Muscle layer of colon (tissue), 2 donors: ENCODE measurements around the gene ASF1B.

Source experiments
- H3K27ac ChIP-seq: one replicate; pipeline ENCODE4 v1.7.0; 2013; ENCODE audit warnings: low read depth, mild to moderate bottlenecking, low read length, moderate library complexity
- H3K27me3 ChIP-seq, 2 donors: one replicate each; pipeline ENCODE4 v1.7.0; 2013; ENCODE audit warnings: low read length in 2 of 2, mild to moderate bottlenecking in 2 of 2; ENCODE audit not compliant: insufficient read depth in 2 of 2, control insufficient read depth in 1 of 2
- H3K36me3 ChIP-seq: one replicate; pipeline ENCODE4 v1.7.0; 2013; ENCODE audit warnings: mild to moderate bottlenecking, low read length; ENCODE audit not compliant: insufficient read depth
- H3K4me1 ChIP-seq: one replicate; pipeline ENCODE4 v1.7.0; 2013; ENCODE audit warnings: mild to moderate bottlenecking, low read length; ENCODE audit not compliant: insufficient read depth
- H3K4me3 ChIP-seq, 2 donors: one replicate each; pipeline ENCODE4 v1.7.0; 2013; ENCODE audit warnings: low read length in 2 of 2, low read depth in 1 of 2, mild to moderate bottlenecking in 1 of 2, moderate library complexity in 1 of 2
- H3K9ac ChIP-seq: one replicate; pipeline ENCODE4 v1.7.0; 2013; ENCODE audit warnings: low read length
- H3K9me3 ChIP-seq: one replicate; pipeline ENCODE4 v1.7.0; 2013; ENCODE audit warnings: mild to moderate bottlenecking, low read length
- donor health status: abdominal sarcoma.
- donor health status: Adenocarcinoma of cecum.

The ASF1B gene

GRCh38 chr19:14158276-14159023, 22.1 kb upstream of the ASF1B start:
- H3K36me3 ChIP-seq = peaks cover 42% of the 10 kb centered on the region
- no peaks in the 10 kb centered on the region for H3K9me3 ChIP-seq
- no peaks in the 10 kb centered on the region for H3K27me3 ChIP-seq
- no peak overlapping the region for H3K9ac ChIP-seq
- no peak overlapping the region for H3K27ac ChIP-seq
- no peaks in the 10 kb centered on the region for H3K4me1 ChIP-seq
- no peak overlapping the region for H3K4me3 ChIP-seq

GRCh38 chr19:14156971-14157717, 20.8 kb upstream of the ASF1B start:
- Histone ChIP-seq H3K4me3 (no peak overlapping the region), H3K4me1 (no peaks in the 10 kb centered on the region), H3K9ac (no peak overlapping the region), H3K27ac (no peak overlapping the region), H3K9me3 (no peaks in the 10 kb centered on the region), H3K27me3 (no peaks in the 10 kb centered on the region), H3K36me3 (peaks cover 51% of the 10 kb centered on the region)

- Histone ChIP-seq H3K9me3 (no peaks in the 10 kb centered on the region), H3K27ac (no peak overlapping the region), H3K4me3 (no peak overlapping the region), H3K27me3 (no peaks in the 10 kb centered on the region), H3K36me3 (peaks cover 55% of the 10 kb centered on the region), H3K4me1 (no peaks in the 10 kb centered on the region), H3K9ac (no peak overlapping the region)
Measured at GRCh38 chr19:14156122-14156521, 19.7 kb upstream of the ASF1B start.

- Histone ChIP-seq H3K4me1 (peaks cover 4% of the 10 kb centered on the region), H3K27me3 (no peaks in the 10 kb centered on the region), H3K9ac (no peak overlapping the region), H3K4me3 (no peak overlapping the region), H3K36me3 (peaks cover 55% of the 10 kb centered on the region), H3K9me3 (no peaks in the 10 kb centered on the region), H3K27ac (no peak overlapping the region)
Measured at GRCh38 chr19:14155371-14155770, 19.0 kb upstream of the ASF1B start.

GRCh38 chr19:14152713-14153112, 16.3 kb upstream of the ASF1B start:
- Histone ChIP-seq H3K4me3 (no peak overlapping the region), H3K27ac (no peak overlapping the region), H3K9me3 (no peaks in the 10 kb centered on the region), H3K9ac (no peak overlapping the region), H3K27me3 (no peaks in the 10 kb centered on the region), H3K4me1 (peaks cover 30% of the 10 kb centered on the region), H3K36me3 (peaks cover 40% of the 10 kb centered on the region)

GRCh38 chr19:14150770-14151661, 14.6 kb upstream of the ASF1B start:
- no peak overlapping the region for H3K4me3 ChIP-seq
- H3K4me1 ChIP-seq = peaks cover 31% of the 10 kb centered on the region
- H3K9me3 ChIP-seq = no peaks in the 10 kb centered on the region
- H3K36me3 ChIP-seq = peaks cover 28% of the 10 kb centered on the region
- no peak overlapping the region for H3K9ac ChIP-seq
- H3K27ac ChIP-seq = no peak overlapping the region
- H3K27me3 ChIP-seq = no peaks in the 10 kb centered on the region

- Histone ChIP-seq H3K9ac (peak overlapping the region; percentile 70), H3K27me3 (no peaks in the 10 kb centered on the region), H3K4me3 (peak overlapping the region in 1 of 2 donors; percentile 56), H3K4me1 (peaks cover 31% of the 10 kb centered on the region), H3K36me3 (peaks cover 21% of the 10 kb centered on the region), H3K27ac (peak overlapping the region; percentile 50), H3K9me3 (no peaks in the 10 kb centered on the region)
Measured at GRCh38 chr19:14150041-14150769, 13.8 kb upstream of the ASF1B start.

GRCh38 chr19:14149509-14149994, 13.2 kb upstream of the ASF1B start:
- Histone ChIP-seq H3K9me3 (no peaks in the 10 kb centered on the region), H3K27me3 (no peaks in the 10 kb centered on the region), H3K9ac (peak overlapping the region; percentile 70), H3K4me3 (peak overlapping the region in 1 of 2 donors; percentile 56), H3K36me3 (peaks cover 17% of the 10 kb centered on the region), H3K4me1 (peaks cover 31% of the 10 kb centered on the region), H3K27ac (peak overlapping the region; percentile 50)

GRCh38 chr19:14148751-14149410, 12.5 kb upstream of the ASF1B start:
- peak overlapping the region; percentile 70 for H3K9ac ChIP-seq

GRCh38 chr19:14147797-14148605, 11.6 kb upstream of the ASF1B start:
- no peak overlapping the region for H3K4me3 ChIP-seq
- no peaks in the 10 kb centered on the region for H3K9me3 ChIP-seq
- H3K4me1 ChIP-seq = peaks cover 31% of the 10 kb centered on the region
- H3K9ac ChIP-seq = peak overlapping the region; percentile 0
- H3K27me3 ChIP-seq = no peaks in the 10 kb centered on the region
- H3K36me3 ChIP-seq = peaks cover 12% of the 10 kb centered on the region
- peak overlapping the region; percentile 50 for H3K27ac ChIP-seq

More at GRCh38 chr19:14148751-14149410, 12.5 kb upstream of the ASF1B start:
- Histone ChIP-seq H3K4me3 (peak overlapping the region in 1 of 2 donors; percentile 56), H3K9me3 (no peaks in the 10 kb centered on the region), H3K27me3 (no peaks in the 10 kb centered on the region), H3K36me3 (peaks cover 13% of the 10 kb centered on the region), H3K27ac (peak overlapping the region; percentile 50), H3K4me1 (peaks cover 31% of the 10 kb centered on the region)
